Stimulated activated CD8-positive, alpha-beta memory T cell treated with anti-CD3 and anti-CD28 coated beads, Interleukin-15, amount 100 ng/mL, for 1 hour (primary cell): ENCODE data around the gene SUGCT.
"Not testable (repeated sequence)": the region's sequence is repeated elsewhere in the genome, so short reads cannot be mapped to it uniquely, and the experiment has no call there.

Experiments
- DNase-seq: peaks from one replicate; pipeline ENCODE4 v3.0.0-alpha.2; 2020; ENCODE audit warnings: low read depth

The SUGCT gene

GRCh38 chr7:40139891-40140290 lies 5.1 kb downstream of the SUGCT start:
- not testable (repeated sequence) for DNase-seq

- not testable (repeated sequence) for DNase-seq
These were observed 7.1 kb downstream of the SUGCT start for GRCh38 chr7:40141916-40142315.

GRCh38 chr7:40145596-40146130 lies 10.9 kb downstream of the SUGCT start:
- DNase-seq = not testable (repeated sequence)

- DNase-seq = no peak
These were observed 12.8 kb downstream of the SUGCT start for GRCh38 chr7:40147371-40148246.

- not testable (repeated sequence) for DNase-seq
These were observed 13.4 kb downstream of the SUGCT start for GRCh38 chr7:40148247-40148580.

- DNase-seq = no peak
These were observed 13.9 kb downstream of the SUGCT start for GRCh38 chr7:40148671-40149070.

GRCh38 chr7:40151504-40151903 lies 16.7 kb downstream of the SUGCT start:
- no peak for DNase-seq

GRCh38 chr7:40156988-40157387 lies 22.2 kb downstream of the SUGCT start:
- no peak for DNase-seq

GRCh38 chr7:40162516-40162915 lies 27.7 kb downstream of the SUGCT start:
- no peak for DNase-seq

GRCh38 chr7:40165216-40165615 lies 30.4 kb downstream of the SUGCT start:
- DNase-seq = no peak

GRCh38 chr7:40167291-40167690 lies 32.5 kb downstream of the SUGCT start:
- DNase-seq = no peak

- not testable (repeated sequence) for DNase-seq
These were observed 33.5 kb downstream of the SUGCT start for GRCh38 chr7:40168266-40168665.

- DNase-seq = not testable (repeated sequence)
These were observed 38.3 kb downstream of the SUGCT start for GRCh38 chr7:40173121-40173520.

- DNase-seq = not testable (repeated sequence)
These were observed 40.5 kb downstream of the SUGCT start for GRCh38 chr7:40175256-40175655.

- DNase-seq = no peak
These were observed 41.1 kb downstream of the SUGCT start for GRCh38 chr7:40175725-40176510.

- DNase-seq = no peak
These were observed 42.3 kb downstream of the SUGCT start for GRCh38 chr7:40177071-40177470.

- DNase-seq = no peak
These were observed 47.6 kb downstream of the SUGCT start for GRCh38 chr7:40182452-40182851.

- DNase-seq = no peak
These were observed 51.8 kb downstream of the SUGCT start for GRCh38 chr7:40186586-40186985.

- DNase-seq = no peak
These were observed 57.2 kb downstream of the SUGCT start for GRCh38 chr7:40192036-40192435.

GRCh38 chr7:40194745-40195144 lies 59.9 kb downstream of the SUGCT start:
- no peak for DNase-seq

GRCh38 chr7:40197527-40197926 lies 62.7 kb downstream of the SUGCT start:
- no peak for DNase-seq

- DNase-seq = no peak
These were observed 64.4 kb downstream of the SUGCT start for GRCh38 chr7:40199076-40199802.
